GM12878 (cell line): Measurements from ENCODE around the gene PLOD2. TPM values are rescaled to one million over a fixed set of nuclear protein-coding genes. Genes with fewer than 3 reads are reported as not detected.

Experiments used
- ATAC-seq: fragments of 200-7000 bp; cut with Tn5 transposase; 3 replicates; pipeline ENCODE4 v1.9.1; 2020; ENCODE audit warnings: mild to moderate bottlenecking, moderate library complexity
- BruUV-seq: library from RNA; stranded (reverse); fragments of 400-500 nt; replicated peaks from 2 replicates; lab custom pipeline; 2021; lab: Mats Ljungman, UMichigan
- CTCF ChIA-PET: fragments of 300-600 bp; sonication (Branson Sonifier 250); formaldehyde crosslinking; extraction: SDS; loops from one replicate; lab custom pipeline; 2021; ENCODE audit warnings: inconsistent platforms; lab: Yijun Ruan, JAX
- POLR2A ChIA-PET: fragments of 350-600 bp; formaldehyde crosslinking; extraction: SDS; loops from one replicate; lab custom pipeline; 2021; ENCODE audit warnings: inconsistent platforms; lab: Charles Lee
- RAD21 ChIA-PET: fragments of 300-600 bp; sonication (Branson Sonifier 250); formaldehyde crosslinking; loops from one replicate; lab custom pipeline; 2023; ENCODE audit warnings: antibody characterized with exemption; ENCODE audit not compliant: unreplicated experiment; lab: Charles Lee
- SMC1A ChIA-PET: fragments of 300-600 bp; sonication (Branson Sonifier 250); formaldehyde crosslinking; loops from one replicate; lab custom pipeline; 2023; ENCODE audit not compliant: unreplicated experiment, uncharacterized antibody; lab: Charles Lee
- DNase-seq: peaks from one replicate; pipeline ENCODE4 v3.0.0-alpha.2; 2011; ENCODE audit warnings: low read depth, low spot score
- FAIRE-seq: peaks from 3 replicates; lab custom pipeline; 2011; peaks lifted over from hg19 to GRCh38; lab: Jason Lieb, UNC
- H2AFZ ChIP-seq: 2 replicates; pipeline ENCODE4 v1.6.0; 2011; ENCODE audit warnings: low read depth, low read length, control low read depth; ENCODE audit not compliant: control insufficient read depth
- H3K27ac ChIP-seq: 2 replicates; pipeline ENCODE4 v1.5.1; 2011; ENCODE audit warnings: control low read depth; ENCODE audit not compliant: control insufficient read depth, insufficient read depth
- H3K27me3 ChIP-seq, 2 experiments: replicated peaks in 1 of 2; 2 replicates each; pipeline versions ENCODE4 v1.6.0 to v1.6.1; 2011; ENCODE audit warnings: low read length in 1 of 2; ENCODE audit not compliant: control insufficient read depth in 2 of 2, insufficient read depth in 2 of 2
- H3K36me3 ChIP-seq, 2 experiments: 2 replicates each; pipeline ENCODE4 v1.5.1; 2011; ENCODE audit warnings: low read length in 1 of 2; ENCODE audit not compliant: control insufficient read depth in 2 of 2, insufficient read depth in 2 of 2
- H3K4me1 ChIP-seq: 2 replicates; pipeline ENCODE4 v1.6.1; 2011; ENCODE audit warnings: mild to moderate bottlenecking, low read length, moderate library complexity, mixed read lengths; ENCODE audit not compliant: control insufficient read depth, insufficient read depth
- H3K4me2 ChIP-seq: 2 replicates; pipeline ENCODE4 v1.6.0; 2011; ENCODE audit warnings: control low read depth; ENCODE audit not compliant: control insufficient read depth, insufficient read depth
- H3K4me3 ChIP-seq: fragments of 200-600 bp; sonication (generic); 2 replicates; pipeline ENCODE4 v1.5.1; 2016
- H3K79me2 ChIP-seq: 2 replicates; pipeline ENCODE4 v1.6.0; 2011; ENCODE audit warnings: low read length; ENCODE audit not compliant: control insufficient read depth, insufficient read depth
- H3K9ac ChIP-seq: 2 replicates; pipeline ENCODE4 v1.8.0; 2011; ENCODE audit warnings: low read length, control low read depth, mixed read lengths; ENCODE audit not compliant: control insufficient read depth, insufficient read depth
- H3K9me3 ChIP-seq: replicated peaks from 3 replicates; pipeline ENCODE4 v1.5.1; 2011; ENCODE audit warnings: mild to moderate bottlenecking, low read length; ENCODE audit not compliant: control insufficient read depth, insufficient read depth
- H4K20me1 ChIP-seq: 2 replicates; pipeline ENCODE4 v1.6.0; 2011; ENCODE audit not compliant: control insufficient read depth, insufficient read depth
- BMI1 ChIP-seq: fragments of 450-650 bp; IDR thresholded peaks from 2 replicates; pipeline ENCODE4 v1.6.1; 2016; ENCODE audit warnings: mild to moderate bottlenecking, moderate library complexity, borderline replicate concordance
- CBFB ChIP-seq: IDR thresholded peaks from 2 replicates; pipeline ENCODE4 v1.6.1; 2016; ENCODE audit warnings: antibody characterized with exemption, low read depth
- WGBS: methylation state at CpG from one replicate; pipeline ENCODE4 v1.1.6; 2016; ENCODE audit warnings: low lambda C conversion rate; ENCODE audit not compliant: insufficient replicate concordance, insufficient coverage; ENCODE audit errors: missing lambda C conversion rate; 5-methylcytosine and 5-hydroxymethylcytosine counted together
- in situ Hi-C: fragments of 300-500 bp; cut with MboI; formaldehyde crosslinking; loops from 9 replicates; pipeline ENCODE4 v1.14.3; 2018; ENCODE audit warnings: mixed read lengths
- intact Hi-C: fragments of 100-400 bp; cut with micrococcal nuclease; formaldehyde crosslinking; loops from one replicate; pipeline ENCODE4 v1.14.2; 2022; ENCODE audit not compliant: unreplicated experiment
- polyA plus RNA-seq, 11 experiments: library from polyadenylated mRNA; depleted of rRNA in 4 of 11; unstranded in 6 of 11; stranded (reverse) in 5 of 11; fragments of >200 nt; fragmentation: Nextera tagmentation in 4 of 11; fragmentation: Illumina TruSeq in 1 of 11; extraction: Ambion mirVana in 4 of 11; extraction: Trizol in 1 of 11; gene quantifications; 1 replicate in 1 of 11; 2 replicates in 10 of 11; pipeline versions ENCODE4 v1.2.1 to v1.2.3, GENCODE V29; 2011 to 2016; ENCODE audit warnings: inconsistent platforms in 2 of 11, missing spikeins in 2 of 11, low read depth in 1 of 11
- total RNA-seq, 4 experiments: library from RNA; depleted of rRNA in 3 of 4; stranded (reverse); fragments of >200 nt in 3 of 4; fragmentation: Illumina TruSeq in 1 of 4; extraction: Trizol in 1 of 4; gene quantifications; 2 replicates each; pipeline versions ENCODE4 v1.2.1 to v1.2.3, GENCODE V29; 2013 to 2021
- TF ChIP-seq, protein P1 (sequence below): fragments of 450-650 bp; IDR thresholded peaks from 2 replicates; pipeline ENCODE4 v1.6.1; 2017; ENCODE audit warnings: mild to moderate bottlenecking, moderate library complexity
- TF ChIP-seq, protein P2 (sequence below): fragments of 450-650 bp; IDR thresholded peaks from 2 replicates; pipeline ENCODE4 v1.6.1; 2016; ENCODE audit warnings: mild to moderate bottlenecking
- TF ChIP-seq, protein P3 (sequence below): fragments of 450-650 bp; IDR thresholded peaks from 2 replicates; pipeline ENCODE4 v1.6.1; 2016; ENCODE audit warnings: mild to moderate bottlenecking, moderate library complexity, borderline replicate concordance
- TF ChIP-seq, protein P4 (sequence below): IDR thresholded peaks from 2 replicates; pipeline ENCODE4 v1.6.1; 2011; ENCODE audit warnings: borderline replicate concordance, low read depth, mild to moderate bottlenecking, moderate library complexity, mixed read lengths, low read length; ENCODE audit not compliant: insufficient read depth; ENCODE audit errors: extremely low read length

The PLOD2 gene
- total and polyA plus RNA-seq, 10 of the 15 experiments (the other 5 are each of a cell fraction or from before 2014, with no cell fraction given), result 0.03 to 0.56 (median 0.33) TPM; not detected in 4

DNA sequence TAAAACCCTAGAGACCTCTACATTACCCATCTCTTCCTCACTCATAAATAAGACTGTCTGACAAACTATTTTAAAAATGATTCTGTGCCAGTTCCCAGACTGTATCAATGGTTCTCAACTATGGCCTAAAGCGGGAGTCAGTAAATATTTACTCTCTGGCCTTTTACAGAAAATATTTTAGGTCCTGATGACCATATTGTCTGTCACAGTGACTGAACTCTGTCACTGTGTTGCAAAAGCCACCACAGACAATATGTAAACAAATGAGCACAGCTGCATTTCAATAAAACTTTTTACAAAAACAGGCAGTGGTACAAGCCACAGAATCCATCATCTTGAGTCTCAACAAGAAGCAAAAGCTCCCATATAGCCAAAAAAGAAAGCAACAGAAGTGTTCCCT, 45.4 kb downstream of the PLOD2 start:
- Histone ChIP-seq H4K20me1 (no peaks in the 10 kb centered on the region), H3K27ac (no peak overlapping the region), H3K9me3 (no peaks in the 10 kb centered on the region), H3K79me2 (no peaks in the 10 kb centered on the region), H3K27me3 (no peaks in the 10 kb centered on the region), H3K9ac (no peak overlapping the region), H2AFZ (no peak overlapping the region), H3K4me1 (no peaks in the 10 kb centered on the region), H3K36me3 (no peaks in the 10 kb centered on the region), H3K4me2 (no peak overlapping the region), H3K4me3 (no peak overlapping the region)
- no peak for ATAC-seq
- ChIA-PET SMC1A (no interaction called here), RAD21 (no interaction called here), CTCF (interaction anchor here (0.6 kb wide), 1 partner anchor 1266 kb away, joined by 3 read pairs; no protein-coding TSS in a partner anchor), POLR2A (no interaction called here)
- FAIRE-seq, result no peak
- no TSS peak for BruUV-seq
- intact Hi-C loops (no loop called here), in situ Hi-C loops (no loop called here)
- WGBS, result 29% methylated on average over 1 of the region's 1 CpG
- no peak for DNase-seq
- TF ChIP-seq CBFB (no peak), BMI1 (no peak)
- TF ChIP-seq, protein P1, sequence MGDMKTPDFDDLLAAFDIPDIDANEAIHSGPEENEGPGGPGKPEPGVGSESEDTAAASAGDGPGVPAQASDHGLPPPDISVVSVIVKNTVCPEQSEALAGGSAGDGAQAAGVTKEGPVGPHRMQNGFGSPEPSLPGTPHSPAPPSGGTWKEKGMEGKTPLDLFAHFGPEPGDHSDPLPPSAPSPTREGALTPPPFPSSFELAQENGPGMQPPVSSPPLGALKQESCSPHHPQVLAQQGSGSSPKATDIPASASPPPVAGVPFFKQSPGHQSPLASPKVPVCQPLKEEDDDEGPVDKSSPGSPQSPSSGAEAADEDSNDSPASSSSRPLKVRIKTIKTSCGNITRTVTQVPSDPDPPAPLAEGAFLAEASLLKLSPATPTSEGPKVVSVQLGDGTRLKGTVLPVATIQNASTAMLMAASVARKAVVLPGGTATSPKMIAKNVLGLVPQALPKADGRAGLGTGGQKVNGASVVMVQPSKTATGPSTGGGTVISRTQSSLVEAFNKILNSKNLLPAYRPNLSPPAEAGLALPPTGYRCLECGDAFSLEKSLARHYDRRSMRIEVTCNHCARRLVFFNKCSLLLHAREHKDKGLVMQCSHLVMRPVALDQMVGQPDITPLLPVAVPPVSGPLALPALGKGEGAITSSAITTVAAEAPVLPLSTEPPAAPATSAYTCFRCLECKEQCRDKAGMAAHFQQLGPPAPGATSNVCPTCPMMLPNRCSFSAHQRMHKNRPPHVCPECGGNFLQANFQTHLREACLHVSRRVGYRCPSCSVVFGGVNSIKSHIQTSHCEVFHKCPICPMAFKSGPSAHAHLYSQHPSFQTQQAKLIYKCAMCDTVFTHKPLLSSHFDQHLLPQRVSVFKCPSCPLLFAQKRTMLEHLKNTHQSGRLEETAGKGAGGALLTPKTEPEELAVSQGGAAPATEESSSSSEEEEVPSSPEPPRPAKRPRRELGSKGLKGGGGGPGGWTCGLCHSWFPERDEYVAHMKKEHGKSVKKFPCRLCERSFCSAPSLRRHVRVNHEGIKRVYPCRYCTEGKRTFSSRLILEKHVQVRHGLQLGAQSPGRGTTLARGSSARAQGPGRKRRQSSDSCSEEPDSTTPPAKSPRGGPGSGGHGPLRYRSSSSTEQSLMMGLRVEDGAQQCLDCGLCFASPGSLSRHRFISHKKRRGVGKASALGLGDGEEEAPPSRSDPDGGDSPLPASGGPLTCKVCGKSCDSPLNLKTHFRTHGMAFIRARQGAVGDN, result no peak
- TF ChIP-seq, protein P2, sequence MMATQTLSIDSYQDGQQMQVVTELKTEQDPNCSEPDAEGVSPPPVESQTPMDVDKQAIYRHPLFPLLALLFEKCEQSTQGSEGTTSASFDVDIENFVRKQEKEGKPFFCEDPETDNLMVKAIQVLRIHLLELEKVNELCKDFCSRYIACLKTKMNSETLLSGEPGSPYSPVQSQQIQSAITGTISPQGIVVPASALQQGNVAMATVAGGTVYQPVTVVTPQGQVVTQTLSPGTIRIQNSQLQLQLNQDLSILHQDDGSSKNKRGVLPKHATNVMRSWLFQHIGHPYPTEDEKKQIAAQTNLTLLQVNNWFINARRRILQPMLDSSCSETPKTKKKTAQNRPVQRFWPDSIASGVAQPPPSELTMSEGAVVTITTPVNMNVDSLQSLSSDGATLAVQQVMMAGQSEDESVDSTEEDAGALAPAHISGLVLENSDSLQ, result no peak
- TF ChIP-seq, protein P3, sequence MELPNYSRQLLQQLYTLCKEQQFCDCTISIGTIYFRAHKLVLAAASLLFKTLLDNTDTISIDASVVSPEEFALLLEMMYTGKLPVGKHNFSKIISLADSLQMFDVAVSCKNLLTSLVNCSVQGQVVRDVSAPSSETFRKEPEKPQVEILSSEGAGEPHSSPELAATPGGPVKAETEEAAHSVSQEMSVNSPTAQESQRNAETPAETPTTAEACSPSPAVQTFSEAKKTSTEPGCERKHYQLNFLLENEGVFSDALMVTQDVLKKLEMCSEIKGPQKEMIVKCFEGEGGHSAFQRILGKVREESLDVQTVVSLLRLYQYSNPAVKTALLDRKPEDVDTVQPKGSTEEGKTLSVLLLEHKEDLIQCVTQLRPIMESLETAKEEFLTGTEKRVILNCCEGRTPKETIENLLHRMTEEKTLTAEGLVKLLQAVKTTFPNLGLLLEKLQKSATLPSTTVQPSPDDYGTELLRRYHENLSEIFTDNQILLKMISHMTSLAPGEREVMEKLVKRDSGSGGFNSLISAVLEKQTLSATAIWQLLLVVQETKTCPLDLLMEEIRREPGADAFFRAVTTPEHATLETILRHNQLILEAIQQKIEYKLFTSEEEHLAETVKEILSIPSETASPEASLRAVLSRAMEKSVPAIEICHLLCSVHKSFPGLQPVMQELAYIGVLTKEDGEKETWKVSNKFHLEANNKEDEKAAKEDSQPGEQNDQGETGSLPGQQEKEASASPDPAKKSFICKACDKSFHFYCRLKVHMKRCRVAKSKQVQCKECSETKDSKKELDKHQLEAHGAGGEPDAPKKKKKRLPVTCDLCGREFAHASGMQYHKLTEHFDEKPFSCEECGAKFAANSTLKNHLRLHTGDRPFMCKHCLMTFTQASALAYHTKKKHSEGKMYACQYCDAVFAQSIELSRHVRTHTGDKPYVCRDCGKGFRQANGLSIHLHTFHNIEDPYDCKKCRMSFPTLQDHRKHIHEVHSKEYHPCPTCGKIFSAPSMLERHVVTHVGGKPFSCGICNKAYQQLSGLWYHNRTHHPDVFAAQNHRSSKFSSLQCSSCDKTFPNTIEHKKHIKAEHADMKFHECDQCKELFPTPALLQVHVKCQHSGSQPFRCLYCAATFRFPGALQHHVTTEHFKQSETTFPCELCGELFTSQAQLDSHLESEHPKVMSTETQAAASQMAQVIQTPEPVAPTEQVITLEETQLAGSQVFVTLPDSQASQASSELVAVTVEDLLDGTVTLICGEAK, result no peak
- TF ChIP-seq, protein P4, sequence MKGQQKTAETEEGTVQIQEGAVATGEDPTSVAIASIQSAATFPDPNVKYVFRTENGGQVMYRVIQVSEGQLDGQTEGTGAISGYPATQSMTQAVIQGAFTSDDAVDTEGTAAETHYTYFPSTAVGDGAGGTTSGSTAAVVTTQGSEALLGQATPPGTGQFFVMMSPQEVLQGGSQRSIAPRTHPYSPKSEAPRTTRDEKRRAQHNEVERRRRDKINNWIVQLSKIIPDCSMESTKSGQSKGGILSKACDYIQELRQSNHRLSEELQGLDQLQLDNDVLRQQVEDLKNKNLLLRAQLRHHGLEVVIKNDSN, result no peak
